Measurements from ENCODE around the gene SNED1.

Gene SNED1

DNA sequence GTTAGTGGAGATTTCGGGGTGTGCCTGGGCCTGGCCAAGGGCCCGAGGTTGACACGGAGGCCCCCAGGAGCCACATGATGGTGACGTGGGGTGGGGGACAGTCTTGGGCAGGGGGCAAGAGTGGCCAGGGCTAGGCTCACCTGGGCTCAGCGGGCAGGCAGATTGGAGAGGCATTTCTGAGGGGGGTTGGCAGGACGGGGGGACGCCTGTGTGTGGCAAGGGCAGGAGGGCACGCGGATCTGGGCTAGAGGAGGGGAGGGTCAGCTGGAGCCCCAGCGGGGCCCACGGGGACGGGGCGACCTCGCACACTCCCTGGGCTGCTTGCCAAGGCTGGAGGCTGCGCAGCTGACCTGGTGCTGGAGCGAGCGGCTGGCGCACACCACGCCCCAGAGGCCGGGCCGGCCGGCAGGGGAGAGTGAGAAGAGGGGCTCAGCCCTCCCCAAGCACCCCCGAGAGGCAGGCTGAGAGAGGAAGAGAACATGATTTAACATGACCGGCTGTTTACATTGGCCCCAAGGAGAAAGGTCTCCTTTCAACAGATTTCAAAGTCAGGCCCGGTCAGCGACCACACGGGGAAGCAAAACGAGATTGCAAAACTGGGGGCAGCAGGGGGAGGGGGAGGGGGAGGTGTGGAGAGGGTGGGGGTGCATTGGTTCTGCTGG, 38.0 kb upstream of the SNED1 start:
- DNase-seq (ENCODE audit: low read depth in 2 of 2), result no peak

DNA sequence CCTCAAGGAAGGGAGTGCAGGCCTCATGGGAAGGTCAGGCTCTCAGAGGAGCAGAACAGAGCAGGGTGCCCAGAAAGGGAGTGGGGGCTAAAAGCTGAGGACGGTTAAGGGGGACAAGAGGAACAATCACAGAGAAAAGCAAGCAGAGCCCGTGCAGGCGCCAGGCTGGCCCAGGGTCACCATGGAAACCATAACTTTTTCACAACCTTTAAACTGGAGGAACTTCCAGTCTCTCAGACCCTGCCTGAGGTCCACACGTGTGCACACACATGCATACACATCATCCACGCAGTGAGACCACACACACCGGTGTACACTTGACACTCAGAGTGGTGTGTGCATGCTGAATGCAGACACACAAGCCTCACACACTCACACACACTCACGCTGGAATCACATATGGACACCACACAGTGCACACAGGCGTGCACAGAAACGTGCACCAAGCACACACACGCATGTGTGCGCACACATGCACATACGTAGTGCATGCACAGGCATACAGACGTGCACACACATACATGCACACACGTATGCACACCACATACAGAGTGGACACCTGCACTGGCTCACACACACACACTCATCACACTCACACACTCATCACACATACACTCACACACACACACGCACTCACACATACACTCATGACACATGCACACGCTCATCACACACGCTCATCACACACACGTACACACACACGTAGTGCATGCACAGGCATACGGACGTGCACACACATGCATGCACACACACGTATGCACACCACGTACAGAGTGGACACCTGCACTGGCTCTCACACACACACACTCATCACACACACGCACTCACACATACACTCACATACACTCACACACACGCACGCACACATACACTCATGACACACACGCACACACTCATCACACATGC, 37.2 kb upstream of the SNED1 start:
- no peak for DNase-seq (ENCODE audit: low read depth in 2 of 2)

DNA sequence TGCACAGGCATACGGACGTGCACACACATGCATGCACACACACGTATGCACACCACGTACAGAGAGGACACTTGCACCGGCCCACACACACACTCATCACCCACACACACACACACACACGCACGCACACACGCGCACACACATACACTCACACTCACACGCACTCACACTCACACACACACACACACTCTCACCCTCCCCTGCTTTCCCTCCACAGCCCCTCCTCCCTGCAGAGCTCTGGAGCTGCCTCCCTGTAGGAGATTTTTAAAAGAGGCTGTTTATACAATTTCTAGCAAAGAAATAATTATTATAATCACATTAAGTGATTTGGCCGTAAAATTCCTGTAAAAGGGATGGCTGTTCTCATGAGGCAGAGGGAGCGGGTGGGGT, 36.5 kb upstream of the SNED1 start:
- DNase-seq (ENCODE audit: low read depth in 2 of 2), result no peak

DNA sequence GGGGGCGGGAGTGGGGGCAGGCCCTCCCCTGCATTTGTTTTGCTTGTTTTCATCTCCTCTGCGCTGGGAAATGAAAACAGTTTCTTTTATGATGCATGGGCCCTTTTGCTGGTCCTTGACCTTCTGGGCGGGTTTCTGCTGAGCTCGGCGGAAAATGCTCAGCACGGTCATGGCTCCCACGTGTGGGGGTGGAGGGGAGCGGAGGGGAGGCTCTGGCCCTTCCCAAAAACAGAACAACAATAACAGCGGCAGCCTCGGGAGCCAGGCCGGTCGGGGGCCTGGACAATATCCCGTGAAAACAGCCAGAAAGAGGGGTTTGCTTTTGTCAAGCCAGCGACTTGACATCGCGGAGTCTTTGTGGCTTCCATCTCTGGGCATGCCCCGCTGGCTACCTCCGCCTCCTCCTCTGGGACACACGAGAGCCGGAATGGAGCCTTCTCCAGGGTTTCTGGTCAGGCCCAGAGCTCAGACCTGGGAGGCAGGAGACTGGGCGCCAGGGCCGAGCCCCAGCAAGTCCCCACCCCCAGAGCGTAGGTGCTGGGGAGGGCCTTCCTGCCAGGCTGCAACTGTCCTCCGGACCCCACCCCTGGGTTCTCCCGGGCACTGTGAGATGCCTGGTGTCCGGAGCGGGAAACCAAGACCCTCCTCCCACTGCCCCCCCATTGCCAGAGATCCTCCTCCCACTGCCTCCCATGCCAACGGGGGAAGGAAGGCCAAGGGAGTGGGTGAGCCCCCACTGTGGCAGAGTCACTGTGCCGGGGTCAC, 35.9 kb upstream of the SNED1 start:
- DNase-seq (ENCODE audit: low read depth in 2 of 2), result no peak

DNA sequence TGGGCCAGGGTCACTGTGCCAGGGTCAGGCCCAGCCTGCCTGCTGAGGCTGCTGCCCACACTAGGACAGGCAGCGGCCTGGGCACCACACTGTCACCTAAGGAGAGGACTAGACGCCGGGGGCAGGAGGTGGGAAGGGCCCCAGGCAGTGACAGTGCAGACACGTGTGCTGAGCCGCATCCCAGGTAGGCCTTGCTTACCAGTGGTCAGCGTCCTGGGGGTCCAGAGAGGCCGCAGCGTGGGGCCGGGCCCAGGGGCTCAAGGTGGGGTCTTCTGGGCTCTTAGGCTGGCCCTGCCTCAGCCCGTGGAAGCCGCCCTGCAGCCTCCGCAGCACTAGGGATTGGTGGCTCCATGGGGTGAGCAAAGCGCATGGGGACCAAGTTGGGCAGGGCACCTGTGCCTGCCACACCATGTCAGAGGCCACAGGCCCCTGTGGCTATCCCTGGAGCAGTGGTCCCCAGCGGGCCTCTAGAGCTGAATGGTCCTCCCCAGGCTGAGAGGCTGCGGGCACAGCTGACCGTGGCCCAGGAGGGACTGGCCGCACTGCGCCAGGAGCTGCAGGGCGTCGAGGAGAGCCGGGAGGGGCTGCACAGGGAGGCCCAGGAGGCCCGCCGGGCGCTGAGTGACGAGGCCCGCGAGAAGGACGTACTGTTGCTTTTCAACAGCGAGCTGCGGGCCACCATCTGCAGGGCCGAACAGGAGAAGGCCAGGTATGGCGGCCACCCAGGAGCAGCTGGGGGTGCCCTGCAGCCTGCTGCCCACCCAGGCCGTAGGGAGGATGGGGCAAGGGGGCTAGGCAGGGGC, 35.2 kb upstream of the SNED1 start:
- no peak for DNase-seq (ENCODE audit: low read depth in 2 of 2)

DNA sequence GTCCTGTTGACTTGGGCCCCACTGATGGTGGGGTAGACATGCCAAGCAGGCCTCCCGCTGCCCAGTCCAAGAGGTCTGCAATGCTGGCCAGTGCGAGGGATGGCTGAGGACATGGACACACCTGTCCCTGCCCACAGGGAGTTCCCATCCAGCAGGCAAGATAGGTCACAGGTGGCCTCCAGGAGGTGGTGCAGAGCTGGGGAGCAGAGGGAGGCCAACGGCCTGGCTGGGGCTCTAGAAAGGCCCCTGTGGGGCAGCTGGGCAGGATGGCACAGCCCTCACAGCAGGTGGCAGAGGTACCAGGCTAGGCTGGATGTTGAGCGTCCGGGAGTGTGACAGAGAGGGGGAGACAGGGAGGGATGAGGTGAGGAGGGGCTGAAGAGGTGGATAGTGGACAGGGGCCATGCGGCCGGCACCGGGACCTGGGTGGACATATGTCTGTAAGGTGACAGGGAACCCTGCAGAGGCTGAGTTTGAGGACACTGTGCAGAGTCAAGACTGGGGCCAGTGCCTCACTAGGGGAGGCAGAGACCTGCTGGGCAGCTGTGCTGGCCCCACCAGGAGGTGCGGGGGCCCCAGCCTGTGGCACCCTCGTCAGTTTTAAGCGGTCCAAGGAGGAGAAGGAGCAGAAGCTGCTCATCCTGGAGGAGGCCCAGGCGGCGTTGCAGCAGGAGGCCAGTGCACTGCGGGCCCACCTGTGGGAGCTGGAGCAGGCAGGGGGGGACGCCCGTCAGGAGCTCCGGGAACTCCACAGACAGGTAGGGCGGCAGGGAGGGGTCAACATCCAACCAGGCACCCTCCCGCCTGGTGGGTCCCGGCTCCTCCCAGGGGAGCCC, 34.3 kb upstream of the SNED1 start:
- no peak for DNase-seq (ENCODE audit: low read depth in 2 of 2)

DNA sequence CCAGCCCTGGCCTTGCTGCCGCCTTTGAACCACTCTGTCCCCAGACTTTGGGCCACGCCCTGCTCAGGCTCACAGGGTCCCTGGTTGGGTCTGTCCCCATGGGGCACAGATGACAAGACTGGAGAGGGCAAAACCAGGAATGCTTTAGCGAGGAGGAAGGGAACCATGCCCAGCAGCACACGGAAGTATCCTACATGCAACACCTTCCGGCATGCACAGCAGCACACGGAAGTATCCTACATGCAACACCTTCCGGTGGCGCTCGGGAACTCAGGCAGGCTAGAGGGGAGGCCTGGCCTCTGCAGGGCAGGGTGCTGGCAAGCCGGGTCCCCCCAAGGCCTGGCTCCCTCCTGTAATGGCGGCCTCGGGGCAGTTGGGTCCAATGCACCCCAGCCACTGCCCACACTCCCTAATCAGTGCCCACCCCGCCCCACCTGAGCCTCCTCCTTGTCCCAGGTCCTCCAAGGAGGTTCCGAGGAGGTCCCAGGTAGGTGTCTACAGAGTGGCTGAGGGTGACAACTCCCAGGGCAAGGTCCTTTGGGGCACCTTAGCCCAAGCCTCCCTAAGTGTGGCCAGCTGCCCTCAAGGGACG, 33.6 kb upstream of the SNED1 start:
- no peak for DNase-seq (ENCODE audit: low read depth in 2 of 2)

DNA sequence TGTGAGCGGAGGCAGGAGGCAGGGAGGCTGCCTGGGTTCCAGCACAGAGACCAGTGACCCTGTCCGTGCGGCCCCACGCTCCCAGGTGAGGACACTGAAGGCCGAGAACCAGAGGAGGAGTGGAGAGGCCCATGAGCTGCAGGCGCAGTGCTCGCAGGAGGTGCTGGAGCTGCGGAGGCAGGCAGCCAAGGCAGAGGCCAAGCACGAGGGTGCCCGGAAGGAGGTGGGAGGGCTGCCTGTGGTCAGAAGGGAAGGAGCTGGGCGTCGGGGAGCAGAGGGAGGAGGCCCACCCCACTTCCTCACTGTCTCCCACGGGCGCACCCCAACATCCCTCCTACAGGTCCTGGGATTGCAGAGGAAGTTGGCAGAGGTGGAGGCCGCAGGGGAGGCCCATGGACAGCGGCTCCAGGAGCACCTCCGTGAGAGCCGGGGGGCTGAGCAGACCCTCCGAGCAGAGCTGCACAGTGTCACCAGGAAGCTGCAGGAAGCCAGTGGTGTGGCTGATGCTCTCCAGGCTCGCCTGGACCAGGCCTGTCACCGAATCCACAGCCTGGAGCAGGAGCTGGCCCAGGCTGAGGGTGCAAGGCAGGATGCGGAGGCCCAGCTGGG, 33.0 kb upstream of the SNED1 start:
- no peak for DNase-seq (ENCODE audit: low read depth in 2 of 2)

DNA sequence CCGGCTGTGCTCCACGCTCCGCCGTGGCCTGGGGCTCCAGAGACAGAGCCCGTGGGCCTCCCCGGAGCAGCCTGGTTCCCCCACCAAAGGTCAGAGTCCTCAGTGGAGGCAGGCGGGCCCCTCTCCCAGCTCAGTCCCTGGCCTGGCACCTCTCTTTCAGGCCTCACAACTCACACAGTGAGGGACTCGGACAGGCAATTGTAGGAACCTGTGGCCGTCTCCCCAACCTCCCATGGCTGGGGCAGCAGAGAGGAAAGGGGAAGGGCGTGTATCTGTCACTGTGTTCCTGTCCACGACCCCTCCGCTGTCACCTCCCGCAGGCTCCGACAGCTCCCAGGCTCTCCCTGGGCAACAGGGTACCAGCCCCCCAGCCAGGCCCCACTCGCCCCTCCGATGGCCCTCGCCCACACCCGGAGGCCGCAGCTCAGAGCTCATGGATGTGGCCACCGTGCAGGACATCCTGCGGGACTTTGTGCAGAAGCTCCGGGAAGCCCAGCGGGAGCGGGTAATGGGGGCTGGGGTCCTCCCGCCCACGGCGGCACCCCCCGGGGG, 32.4 kb upstream of the SNED1 start:
- DNase-seq (ENCODE audit: low read depth in 2 of 2), result no peak

DNA sequence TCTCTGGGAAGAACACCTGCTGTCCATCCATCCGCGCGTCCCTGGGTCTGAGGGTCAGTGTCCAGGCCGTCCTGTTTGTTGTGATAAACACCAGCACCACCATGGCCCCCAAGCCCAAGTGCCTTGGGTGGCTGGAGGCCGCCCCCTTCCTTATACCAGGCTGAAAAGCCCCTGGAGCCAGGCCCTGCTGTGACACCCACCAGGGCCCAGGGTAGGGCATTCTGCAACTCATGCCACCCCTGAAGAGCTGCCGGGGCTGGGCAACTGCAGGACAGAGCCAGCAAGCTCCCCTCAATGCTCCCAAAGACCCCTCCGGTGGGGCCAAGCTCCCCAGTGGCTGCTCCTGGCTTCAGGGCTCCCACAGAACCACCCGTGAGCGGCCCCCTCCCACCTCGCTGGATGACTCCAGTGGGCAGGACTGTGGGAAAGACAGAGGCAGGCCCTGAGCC, 31.9 kb upstream of the SNED1 start:
- DNase-seq (ENCODE audit: low read depth in 2 of 2), result no peak

DNA sequence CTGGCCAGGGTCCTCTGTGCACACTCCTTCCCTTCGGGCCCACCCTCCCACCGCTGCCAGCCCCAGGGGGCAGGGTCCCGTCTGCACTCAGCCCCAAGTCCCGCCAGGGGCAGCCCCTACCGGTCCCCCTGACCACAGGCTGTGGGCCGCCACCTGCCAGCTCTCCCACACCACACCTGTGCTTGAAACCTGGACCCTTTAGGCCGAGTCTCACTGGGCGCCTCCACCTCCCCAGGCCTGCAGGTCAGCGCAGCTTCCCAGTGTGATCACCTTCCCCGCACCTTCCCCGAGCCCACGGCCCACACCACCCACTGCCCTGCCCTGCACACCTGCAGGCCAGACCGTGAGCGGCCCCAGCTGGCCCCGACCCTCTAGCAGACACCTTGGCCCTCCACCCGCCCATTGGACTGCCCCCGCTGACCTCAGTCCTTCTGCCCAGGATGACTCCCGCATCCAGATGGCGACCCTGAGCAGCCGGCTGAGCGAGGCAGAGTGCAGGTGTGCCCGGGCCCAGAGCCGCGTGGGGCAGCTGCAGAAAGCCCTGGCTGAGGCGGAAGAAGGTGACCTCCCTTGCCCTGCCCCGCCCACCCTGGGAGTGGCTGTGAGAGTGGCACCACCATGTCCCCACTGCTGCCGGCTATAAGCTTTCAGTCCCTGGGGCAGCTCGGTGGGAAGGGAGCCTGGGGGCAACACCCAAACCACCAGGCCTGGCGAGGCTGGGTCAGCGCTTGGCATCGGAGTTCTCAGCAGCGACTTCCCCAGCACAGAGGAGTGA, 31.3 kb upstream of the SNED1 start:
- no peak for DNase-seq (ENCODE audit: low read depth in 2 of 2)

DNA sequence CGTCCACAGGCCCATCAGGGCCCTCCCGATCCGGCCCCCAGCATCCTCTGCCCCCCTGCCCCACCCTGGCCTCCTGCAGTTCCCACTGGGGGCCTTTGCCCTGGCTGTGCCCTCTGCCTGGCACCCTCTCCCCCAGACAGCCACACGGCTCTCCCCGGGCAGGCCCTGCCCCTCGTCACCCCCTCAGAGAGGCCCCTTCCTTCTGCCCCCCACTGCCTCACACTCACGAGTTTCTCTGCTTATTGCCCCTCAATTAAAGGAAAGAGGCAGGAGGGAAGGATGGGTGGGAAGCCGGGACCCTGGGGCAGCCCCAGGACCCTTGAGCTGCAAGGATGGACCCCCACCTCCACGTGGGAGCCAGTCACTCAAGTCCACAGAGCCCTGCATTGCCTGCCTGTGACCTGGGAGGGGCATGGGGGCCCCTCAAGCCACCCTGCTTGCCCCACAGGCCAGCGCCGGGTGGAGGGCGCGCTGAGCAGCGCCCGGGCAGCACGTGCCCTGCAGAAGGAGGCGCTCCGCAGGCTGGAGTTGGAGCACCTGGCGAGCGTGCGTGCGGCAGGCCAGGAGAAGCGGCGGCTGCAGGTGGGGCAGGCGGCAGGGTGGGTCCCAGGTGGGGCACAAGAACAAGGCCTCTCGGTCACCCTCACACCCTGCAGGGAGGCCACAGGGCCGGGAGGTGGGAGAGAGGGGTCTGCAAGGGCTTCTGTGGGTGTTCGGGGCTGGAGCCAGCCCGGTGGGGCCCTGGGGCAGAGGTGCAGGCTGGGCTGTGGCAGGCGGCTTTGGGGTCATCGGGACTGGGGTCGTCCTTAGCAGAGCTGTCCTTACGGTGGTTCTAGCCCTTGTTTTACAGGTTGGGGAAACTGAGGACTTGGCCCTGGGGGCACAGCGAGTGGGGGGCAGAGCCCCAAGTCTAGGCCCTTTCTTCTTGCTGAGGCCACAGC, 30.5 kb upstream of the SNED1 start:
- DNase-seq (ENCODE audit: low read depth in 2 of 2), result no peak

DNA sequence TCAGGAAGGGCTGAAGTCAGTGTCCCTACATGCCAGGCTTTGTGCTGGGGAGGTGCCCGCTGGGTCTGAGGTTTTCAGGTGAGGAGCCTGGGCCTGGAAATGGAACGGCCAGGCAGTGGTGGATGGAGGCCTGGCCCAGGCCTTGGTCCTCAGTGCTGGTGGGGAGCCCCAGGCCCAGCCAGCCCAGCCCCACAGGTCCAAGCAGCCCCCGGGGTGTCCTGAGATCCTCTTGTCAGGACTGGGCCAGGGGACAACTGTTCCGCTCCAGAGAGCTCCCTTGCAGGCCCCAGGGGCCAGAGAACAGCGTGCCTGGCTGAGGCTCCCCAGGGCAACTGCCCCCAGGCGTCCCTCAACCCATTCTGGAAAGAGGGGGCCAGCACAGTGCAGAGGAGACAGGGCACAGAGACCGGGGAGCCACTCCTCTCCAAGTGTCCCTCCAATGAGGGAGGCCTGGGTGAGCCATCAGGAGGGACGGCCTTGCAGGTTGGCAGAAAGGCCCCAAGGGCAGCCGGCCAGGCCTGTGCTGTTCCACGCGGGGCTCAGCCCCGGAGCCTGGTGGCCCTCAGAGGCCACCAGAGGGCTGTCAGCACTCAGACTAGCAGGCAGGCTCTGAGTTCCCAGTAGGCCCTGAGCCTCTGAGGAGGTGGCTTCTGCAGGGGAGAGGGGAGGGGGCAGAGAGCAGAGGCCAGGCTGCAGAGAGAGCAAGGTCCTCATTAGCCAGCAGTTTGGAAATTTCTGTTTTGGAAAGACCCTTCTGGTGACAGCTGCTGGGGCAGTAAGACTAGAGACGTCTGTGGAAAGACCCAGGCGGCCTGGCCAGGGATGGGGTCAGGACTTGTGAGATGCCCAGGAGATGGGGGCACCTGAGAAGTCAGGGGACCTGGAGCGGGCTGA, 29.4 kb upstream of the SNED1 start:
- DNase-seq (ENCODE audit: low read depth in 2 of 2), result no peak

DNA sequence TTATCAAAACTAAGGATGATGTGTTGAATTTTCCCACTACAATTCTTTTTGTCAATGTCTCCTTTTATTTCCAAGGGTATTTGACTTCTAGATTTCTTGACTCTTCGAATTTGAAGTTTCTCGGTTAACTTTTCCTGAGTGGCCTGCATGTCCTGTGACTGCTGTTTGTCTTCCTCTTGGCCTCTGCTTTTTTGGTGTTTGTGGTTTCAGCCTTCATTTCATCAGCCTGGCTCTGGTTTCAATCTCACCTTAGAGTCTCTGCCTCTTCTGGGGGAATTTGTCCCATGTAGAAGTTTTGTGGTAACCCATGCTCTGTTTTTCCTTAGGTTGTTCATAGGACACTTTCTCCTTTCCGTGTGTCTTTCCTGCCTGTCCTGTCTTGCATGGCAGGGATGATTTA, 28.3 kb upstream of the SNED1 start:
- no peak for DNase-seq (ENCODE audit: low read depth in 2 of 2)

DNA sequence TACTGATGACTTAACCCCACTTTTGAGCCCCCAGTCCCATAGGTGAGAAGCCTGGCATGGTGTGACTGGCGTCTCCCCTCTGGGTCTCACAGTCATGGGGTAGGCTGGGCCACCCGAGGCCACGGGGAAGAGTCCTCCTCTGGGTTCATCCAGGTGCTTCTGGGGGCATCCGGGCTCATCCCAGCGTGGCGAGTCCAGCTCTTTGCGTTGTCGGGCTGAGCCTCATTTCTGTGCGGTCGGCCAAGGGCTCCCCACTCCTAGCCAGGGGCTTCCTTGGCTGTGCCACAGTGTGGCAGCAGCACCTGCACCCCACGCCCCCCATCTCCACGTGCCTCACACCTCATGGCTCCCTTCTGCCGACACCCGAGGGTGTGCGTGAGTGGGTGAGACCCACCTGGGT, 27.6 kb upstream of the SNED1 start:
- DNase-seq (ENCODE audit: low read depth in 2 of 2), result no peak

DNA sequence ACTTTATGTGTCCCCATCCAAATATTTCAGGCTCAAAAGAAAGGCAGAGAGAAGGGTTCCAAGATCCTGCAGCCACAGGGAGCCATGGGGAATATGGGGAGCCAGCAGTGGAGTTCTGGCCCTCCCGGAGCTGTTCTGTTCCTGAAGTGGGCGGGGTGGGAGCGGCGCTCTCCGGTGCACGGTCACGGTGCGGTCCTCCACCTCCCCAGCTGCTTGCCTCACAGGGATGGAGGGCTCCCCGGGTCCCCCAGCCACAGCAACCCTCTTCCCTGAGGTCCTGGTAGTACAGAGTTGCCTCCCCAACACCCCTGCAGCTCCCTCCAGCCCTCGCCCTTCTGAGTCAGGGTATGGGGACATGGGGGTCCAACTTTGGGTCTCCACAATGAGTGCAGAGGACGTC, 26.2 kb upstream of the SNED1 start:
- no peak for DNase-seq (ENCODE audit: low read depth in 2 of 2)

All from stimulated activated CD4-positive, alpha-beta T cell treated with anti-CD3 and anti-CD28 coated beads, Interleukin-15, amount 100 ng/mL, for 48 hours (primary cell).